Naive B cell (primary cell): ENCODE measurements around the gene AKNA. TPM values are rescaled to one million over a fixed set of nuclear protein-coding genes. Genes with fewer than 3 reads are reported as not detected.

ENCODE experiments used
- ATAC-seq, 2 donors: fragments of 150-1000 bp; cut with Tn5 transposase; 2 replicates each; pipeline ENCODE4 v1.10.0; 2021; ENCODE audit warnings: low read depth in 2 of 2, mild to moderate bottlenecking in 2 of 2, moderate library complexity in 2 of 2
- DNase-seq: peaks from one replicate; pipeline ENCODE4 v3.0.0; 2022
- H3K27ac Mint-ChIP-seq, 6 donors: one replicate each; pipeline ENCODE4 v1.8.0; 2020 to 2022; ENCODE audit warnings: mild to moderate bottlenecking in 6 of 6, mixed read lengths in 6 of 6, moderate library complexity in 5 of 6, inconsistent platforms in 2 of 6
- H3K27me3 Mint-ChIP-seq, 3 donors: one replicate each; pipeline ENCODE4 v1.8.0; 2021 to 2022; ENCODE audit warnings: mixed read lengths in 3 of 3, mild to moderate bottlenecking in 1 of 3
- H3K36me3 Mint-ChIP-seq, 2 donors: one replicate each; pipeline ENCODE4 v1.8.0; 2020 to 2022; ENCODE audit warnings: mixed read lengths in 2 of 2, inconsistent platforms in 1 of 2, mild to moderate bottlenecking in 1 of 2
- H3K4me1 Mint-ChIP-seq, 3 donors: one replicate each; pipeline ENCODE4 v1.8.0; 2020 to 2022; ENCODE audit warnings: mixed read lengths in 3 of 3, inconsistent platforms in 1 of 3, mild to moderate bottlenecking in 1 of 3, moderate library complexity in 1 of 3
- H3K4me3 Mint-ChIP-seq, 8 donors: one replicate each; pipeline ENCODE4 v1.8.0; 2020 to 2022; ENCODE audit warnings: mild to moderate bottlenecking in 8 of 8, mixed read lengths in 8 of 8, moderate library complexity in 8 of 8, inconsistent platforms in 2 of 8
- H3K9me3 Mint-ChIP-seq, 7 donors: one replicate each; pipeline ENCODE4 v1.8.0; 2020 to 2022; ENCODE audit warnings: mixed read lengths in 7 of 7, mild to moderate bottlenecking in 5 of 7, inconsistent platforms in 2 of 7, moderate library complexity in 1 of 7
- polyA plus RNA-seq, 6 donors: library from polyadenylated mRNA; unstranded; fragments of 300-500 nt; fragmentation: Illumina TruSeq; gene quantifications; one replicate each; pipeline ENCODE4 v1.2.3, GENCODE V29; 2021; ENCODE audit warnings: low read depth in 6 of 6

Gene AKNA
- polyA plus RNA-seq, 6 donors from 2014 or later: 0.78 to 34.1 (median 13.7) TPM

- Mint-ChIP-seq H3K27me3 (no peaks in the 10 kb centered on the region), H3K4me3 (no peak overlapping the region), H3K9me3 (no peaks in the 10 kb centered on the region), H3K27ac (no peak overlapping the region), H3K36me3 (no peaks in the 10 kb centered on the region), H3K4me1 (peaks cover 0 to 5% (median under 1%) of the 10 kb centered on the region in 3 donors)
- DNase-seq: no peak
- ATAC-seq: no peak
These were observed 23.7 kb upstream of the AKNA start for GRCh38 chr9:114411452-114411851.

- ATAC-seq: no peak
- peaks cover 0 to 6% (median 4%) of the 10 kb centered on the region in 3 donors for H3K4me1 Mint-ChIP-seq
- no peak for DNase-seq
- no peaks in the 10 kb centered on the region for H3K36me3 Mint-ChIP-seq
- H3K27me3 Mint-ChIP-seq: no peaks in the 10 kb centered on the region
- no peak overlapping the region for H3K27ac Mint-ChIP-seq
- H3K4me3 Mint-ChIP-seq: no peak overlapping the region
- no peaks in the 10 kb centered on the region for H3K9me3 Mint-ChIP-seq
These were observed 23.1 kb upstream of the AKNA start for GRCh38 chr9:114410910-114411309.

- no peaks in the 10 kb centered on the region for H3K36me3 Mint-ChIP-seq
These were observed 22.1 kb upstream of the AKNA start for GRCh38 chr9:114409842-114410241.

DNA sequence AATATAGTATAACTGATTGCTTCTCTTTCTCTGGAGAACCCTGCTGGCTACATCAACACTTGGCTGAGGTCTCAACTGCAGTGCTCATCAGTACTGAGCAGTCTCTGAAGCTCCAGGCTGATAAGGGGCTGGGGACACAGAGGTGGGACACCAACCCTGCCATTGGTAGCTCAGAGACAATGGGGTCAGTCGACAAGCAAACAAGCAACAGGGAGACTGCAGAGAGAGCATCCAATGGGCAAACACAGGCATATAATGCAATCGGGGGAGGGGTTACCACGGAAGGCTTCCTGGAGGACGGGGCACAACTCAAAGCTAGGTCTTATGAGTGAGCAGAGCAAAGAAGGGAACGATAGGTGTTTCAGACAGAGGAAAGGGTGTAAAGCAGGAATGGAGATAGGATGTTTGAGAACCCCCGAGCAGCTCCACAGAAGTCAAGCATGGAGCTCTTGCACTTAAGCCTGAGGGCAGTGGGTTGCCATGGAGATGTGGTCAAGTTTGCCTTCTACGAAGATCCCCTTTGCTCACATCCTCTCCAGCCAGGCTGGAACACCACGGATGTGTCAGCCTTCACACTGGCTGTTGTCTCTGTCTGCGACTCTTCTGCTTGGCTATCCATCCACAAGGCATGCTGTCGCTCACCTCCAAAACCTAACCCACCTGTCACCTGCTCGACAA, 21.5 kb upstream of the AKNA start:
- Mint-ChIP-seq H3K27me3 (no peaks in the 10 kb centered on the region), H3K36me3 (no peaks in the 10 kb centered on the region), H3K9me3 (no peaks in the 10 kb centered on the region), H3K27ac (no peak overlapping the region), H3K4me1 (peaks cover 5 to 16% (median 11%) of the 10 kb centered on the region in 3 donors), H3K4me3 (no peak overlapping the region)
- DNase-seq (no peak), ATAC-seq (no peak)

More at GRCh38 chr9:114409842-114410241, 22.1 kb upstream of the AKNA start:
- Mint-ChIP-seq H3K27me3 (no peaks in the 10 kb centered on the region), H3K4me3 (no peak overlapping the region), H3K27ac (no peak overlapping the region), H3K4me1 (peaks cover 5 to 16% (median 11%) of the 10 kb centered on the region in 3 donors), H3K9me3 (no peaks in the 10 kb centered on the region)
- ATAC-seq (no peak), DNase-seq (no peak)

GRCh38 chr9:114408645-114409044, 20.9 kb upstream of the AKNA start:
- H3K4me1 Mint-ChIP-seq: peaks cover 5 to 16% (median 11%) of the 10 kb centered on the region in 3 donors
- DNase-seq (no peak), ATAC-seq (no peak)
- no peaks in the 10 kb centered on the region for H3K9me3 Mint-ChIP-seq
- H3K4me3 Mint-ChIP-seq: no peak overlapping the region
- H3K27me3 Mint-ChIP-seq: no peaks in the 10 kb centered on the region
- H3K27ac Mint-ChIP-seq: no peak overlapping the region
- no peaks in the 10 kb centered on the region for H3K36me3 Mint-ChIP-seq

GRCh38 chr9:114407889-114408288, 20.1 kb upstream of the AKNA start:
- H3K36me3 Mint-ChIP-seq: no peaks in the 10 kb centered on the region
- H3K27me3 Mint-ChIP-seq: no peaks in the 10 kb centered on the region
- no peaks in the 10 kb centered on the region for H3K9me3 Mint-ChIP-seq
- H3K27ac Mint-ChIP-seq: peak overlapping the region in 2 of 6 donors; percentile 35 to 53
- ATAC-seq (no peak), DNase-seq (no peak)
- H3K4me3 Mint-ChIP-seq: peak overlapping the region in 1 of 8 donors; percentile 29
- H3K4me1 Mint-ChIP-seq: peaks cover 5 to 16% (median 11%) of the 10 kb centered on the region in 3 donors

DNA sequence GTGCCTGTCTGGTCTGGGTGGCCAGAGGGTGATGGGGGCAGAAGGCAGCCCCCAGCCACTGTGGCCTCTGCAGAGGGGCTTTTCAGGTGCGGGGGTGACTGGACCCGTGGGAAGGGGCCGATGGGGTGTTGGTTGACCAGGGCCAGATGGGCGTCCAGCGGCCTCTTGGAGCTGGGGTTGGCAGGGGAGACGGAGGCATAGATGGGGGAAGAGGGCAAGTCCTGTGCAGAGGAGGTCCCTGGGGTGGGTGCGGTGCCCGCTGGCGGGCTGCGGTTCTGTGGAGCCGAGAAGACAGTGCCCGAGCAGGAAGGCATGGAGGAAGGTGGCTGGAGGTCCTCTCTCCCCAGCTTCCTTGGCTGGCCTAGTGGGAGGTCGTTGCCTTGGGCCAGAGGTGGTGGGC, 18.7 kb upstream of the AKNA start:
- H3K9me3 Mint-ChIP-seq: no peaks in the 10 kb centered on the region
- H3K27me3 Mint-ChIP-seq: no peaks in the 10 kb centered on the region
- H3K36me3 Mint-ChIP-seq: no peaks in the 10 kb centered on the region
- H3K4me3 Mint-ChIP-seq: peak overlapping the region in 2 of 8 donors; percentile 16 to 22
- H3K4me1 Mint-ChIP-seq: peaks cover 5 to 16% (median 11%) of the 10 kb centered on the region in 3 donors
- ATAC-seq (no peak), DNase-seq (no peak)
- H3K27ac Mint-ChIP-seq: no peak overlapping the region

DNA sequence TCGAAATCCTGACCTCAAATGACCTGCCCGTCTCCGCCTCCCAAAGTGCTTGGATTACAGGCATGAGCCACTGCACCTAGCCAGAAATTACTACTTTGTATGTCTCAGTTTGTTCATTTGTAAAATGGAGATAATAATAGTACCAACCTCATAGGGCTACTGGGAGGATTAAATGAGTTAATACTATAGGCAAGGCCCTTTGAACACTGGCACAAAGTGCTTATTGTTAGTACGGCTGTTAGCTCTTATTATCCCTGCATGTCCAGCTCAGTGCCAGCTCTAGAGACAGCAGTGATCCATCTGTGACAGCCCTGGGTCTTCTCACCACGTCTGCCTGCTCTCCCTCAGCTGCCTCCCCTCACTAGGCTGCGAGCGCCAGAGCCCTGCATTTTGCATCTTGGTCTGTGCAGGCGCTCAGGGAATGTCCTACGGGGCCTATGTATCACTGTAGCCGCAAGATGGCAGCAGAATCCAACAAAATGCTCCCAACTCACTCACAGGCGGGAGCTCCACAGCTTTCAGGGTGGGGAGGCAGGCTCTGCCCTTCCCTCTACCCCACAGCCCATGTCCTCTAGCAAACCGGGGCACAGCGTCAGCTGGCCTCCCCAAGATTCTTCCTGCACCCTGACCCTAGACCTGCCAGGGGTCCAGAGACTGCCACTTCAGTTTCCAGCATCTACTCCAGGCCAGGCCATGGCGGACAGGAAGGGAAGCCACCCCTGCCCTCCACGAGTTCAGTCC, 17.7 kb upstream of the AKNA start:
- DNase-seq (peak; percentile 72), ATAC-seq (peak; percentile 99)
- no peaks in the 10 kb centered on the region for H3K27me3 Mint-ChIP-seq
- H3K4me1 Mint-ChIP-seq: peaks cover 5 to 16% (median 11%) of the 10 kb centered on the region in 3 donors
- peak overlapping the region in 1 of 8 donors; percentile 51 for H3K4me3 Mint-ChIP-seq
- peak overlapping the region in 4 of 6 donors; percentile 12 to 94 (median 83) for H3K27ac Mint-ChIP-seq
- no peaks in the 10 kb centered on the region for H3K9me3 Mint-ChIP-seq
- H3K36me3 Mint-ChIP-seq: no peaks in the 10 kb centered on the region

GRCh38 chr9:114404531-114404930, 16.7 kb upstream of the AKNA start:
- Mint-ChIP-seq H3K9me3 (no peaks in the 10 kb centered on the region), H3K4me3 (no peak overlapping the region), H3K4me1 (peaks cover 5 to 16% (median 11%) of the 10 kb centered on the region in 3 donors), H3K36me3 (no peaks in the 10 kb centered on the region), H3K27ac (no peak overlapping the region), H3K27me3 (no peaks in the 10 kb centered on the region)
- ATAC-seq (no peak), DNase-seq (no peak)

DNA sequence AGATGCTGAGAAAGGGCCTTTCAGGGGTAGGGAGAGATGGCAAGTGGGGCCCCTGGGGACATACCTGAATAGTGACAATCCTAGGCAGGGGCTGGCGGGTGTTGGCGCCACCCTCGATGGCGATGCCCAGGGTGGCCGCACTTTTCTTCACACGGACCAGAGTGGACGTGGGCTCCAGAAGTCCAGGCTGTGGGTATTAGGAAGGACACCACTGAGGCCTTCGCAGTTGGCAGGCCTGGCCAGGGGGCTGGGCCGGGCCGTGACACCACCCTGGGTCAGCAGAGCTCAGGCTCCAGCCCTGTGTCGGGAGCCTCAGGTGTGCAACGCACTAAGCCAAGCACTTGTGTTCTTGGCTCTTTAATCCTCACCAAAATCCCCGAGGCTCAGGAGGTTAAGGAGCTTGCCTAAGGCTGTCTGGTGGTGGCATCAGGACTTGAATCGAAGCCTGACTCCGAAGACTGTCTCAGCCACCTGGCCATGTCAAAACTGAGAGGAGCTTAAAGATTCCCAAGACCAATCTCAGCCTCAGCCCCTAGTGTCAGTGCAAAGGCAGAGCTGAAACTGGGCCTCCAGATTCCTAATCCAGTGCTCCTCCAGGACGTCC, 15.5 kb upstream of the AKNA start:
- H3K36me3 Mint-ChIP-seq: no peaks in the 10 kb centered on the region
- H3K4me1 Mint-ChIP-seq: peaks cover 5 to 25% (median 11%) of the 10 kb centered on the region in 3 donors
- H3K27ac Mint-ChIP-seq: peak overlapping the region in 1 of 6 donors; percentile 64
- DNase-seq: no peak
- H3K9me3 Mint-ChIP-seq: no peaks in the 10 kb centered on the region
- H3K4me3 Mint-ChIP-seq: no peak overlapping the region
- H3K27me3 Mint-ChIP-seq: no peaks in the 10 kb centered on the region
- no peak for ATAC-seq

DNA sequence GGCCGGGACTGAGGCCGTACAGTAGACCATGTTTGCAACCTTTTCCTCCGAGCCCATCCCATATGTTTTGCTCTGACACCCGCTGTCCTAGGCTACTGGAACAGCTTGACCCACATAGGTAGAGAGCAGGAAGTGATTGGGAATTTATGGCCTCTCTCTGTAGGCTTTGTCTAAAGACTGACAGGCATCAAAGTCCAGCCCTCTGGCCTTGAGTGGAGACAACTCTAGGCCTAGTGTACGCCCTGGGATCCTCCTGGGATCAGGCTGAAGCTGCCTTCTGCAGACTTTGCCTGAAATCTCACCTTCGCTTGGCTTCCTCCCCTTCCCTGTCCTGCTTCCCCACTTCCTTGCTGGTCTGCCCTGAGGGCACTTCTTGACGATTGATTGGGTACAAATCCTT, 13.6 kb upstream of the AKNA start:
- H3K9me3 Mint-ChIP-seq: no peaks in the 10 kb centered on the region
- ATAC-seq (no peak), DNase-seq (no peak)
- H3K4me1 Mint-ChIP-seq: peaks cover 16 to 35% (median 24%) of the 10 kb centered on the region in 3 donors
- H3K27ac Mint-ChIP-seq: peak overlapping the region in 3 of 6 donors; percentile 7 to 45 (median 36)
- H3K27me3 Mint-ChIP-seq: no peaks in the 10 kb centered on the region
- H3K36me3 Mint-ChIP-seq: peaks cover 0 to 8% of the 10 kb centered on the region in 2 donors
- H3K4me3 Mint-ChIP-seq: peak overlapping the region in 1 of 8 donors; percentile 54

- ATAC-seq: no peak
- no peak for DNase-seq
- peaks cover 21 to 38% (median 26%) of the 10 kb centered on the region in 3 donors for H3K4me1 Mint-ChIP-seq
- no peaks in the 10 kb centered on the region for H3K9me3 Mint-ChIP-seq
- H3K4me3 Mint-ChIP-seq: peak overlapping the region in 1 of 8 donors; percentile 89
- H3K27ac Mint-ChIP-seq: peak overlapping the region in 4 of 6 donors; percentile 21 to 96 (median 80)
- H3K36me3 Mint-ChIP-seq: peaks cover 0 to 8% of the 10 kb centered on the region in 2 donors
- no peaks in the 10 kb centered on the region for H3K27me3 Mint-ChIP-seq
These were observed 13.0 kb upstream of the AKNA start for GRCh38 chr9:114400772-114401171.

- ATAC-seq: no peak
- DNase-seq: no peak
- Mint-ChIP-seq H3K27ac (peak overlapping the region in 5 of 6 donors; percentile 51 to 96 (median 82)), H3K4me3 (peak overlapping the region in 2 of 8 donors; percentile 47 to 89), H3K27me3 (no peaks in the 10 kb centered on the region), H3K36me3 (peaks cover 0 to 8% of the 10 kb centered on the region in 2 donors), H3K4me1 (peaks cover 22 to 38% (median 26%) of the 10 kb centered on the region in 3 donors), H3K9me3 (no peaks in the 10 kb centered on the region)
These were observed 12.4 kb upstream of the AKNA start for GRCh38 chr9:114400219-114400618.
